Measurements from ENCODE around the gene HCAR2.
"Not testable (repeated sequence)": the region's sequence is repeated elsewhere in the genome, so short reads cannot be mapped to it uniquely, and the experiment has no call there.

DNA sequence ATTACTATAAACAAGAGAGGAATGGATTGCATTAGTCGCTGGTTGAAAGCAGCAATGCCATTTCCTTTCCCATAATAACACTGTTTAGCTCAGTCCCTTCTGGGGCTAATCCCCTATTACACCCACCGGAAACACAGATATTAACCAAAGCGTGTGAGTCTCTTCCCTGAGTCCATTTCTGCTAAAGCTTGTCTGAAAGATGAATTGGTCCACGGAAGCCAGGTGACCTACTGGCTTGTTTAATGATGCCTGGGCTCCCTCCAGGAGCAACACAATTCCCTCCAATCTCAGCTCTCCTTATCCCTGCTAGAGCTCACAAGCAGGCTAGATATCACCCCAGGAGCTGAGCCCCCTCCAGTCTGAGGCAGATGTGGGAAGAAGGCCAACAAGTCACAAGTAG lies 1.7 kb downstream of the HCAR2 start:
- TF ChIP-seq, protein P1, sequence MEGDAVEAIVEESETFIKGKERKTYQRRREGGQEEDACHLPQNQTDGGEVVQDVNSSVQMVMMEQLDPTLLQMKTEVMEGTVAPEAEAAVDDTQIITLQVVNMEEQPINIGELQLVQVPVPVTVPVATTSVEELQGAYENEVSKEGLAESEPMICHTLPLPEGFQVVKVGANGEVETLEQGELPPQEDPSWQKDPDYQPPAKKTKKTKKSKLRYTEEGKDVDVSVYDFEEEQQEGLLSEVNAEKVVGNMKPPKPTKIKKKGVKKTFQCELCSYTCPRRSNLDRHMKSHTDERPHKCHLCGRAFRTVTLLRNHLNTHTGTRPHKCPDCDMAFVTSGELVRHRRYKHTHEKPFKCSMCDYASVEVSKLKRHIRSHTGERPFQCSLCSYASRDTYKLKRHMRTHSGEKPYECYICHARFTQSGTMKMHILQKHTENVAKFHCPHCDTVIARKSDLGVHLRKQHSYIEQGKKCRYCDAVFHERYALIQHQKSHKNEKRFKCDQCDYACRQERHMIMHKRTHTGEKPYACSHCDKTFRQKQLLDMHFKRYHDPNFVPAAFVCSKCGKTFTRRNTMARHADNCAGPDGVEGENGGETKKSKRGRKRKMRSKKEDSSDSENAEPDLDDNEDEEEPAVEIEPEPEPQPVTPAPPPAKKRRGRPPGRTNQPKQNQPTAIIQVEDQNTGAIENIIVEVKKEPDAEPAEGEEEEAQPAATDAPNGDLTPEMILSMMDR (conservative IDR thresholded peaks at IDR 0.05; ENCODE audit: low read length): not testable (repeated sequence)
- TF ChIP-seq EZH2phosphoT487 (IDR thresholded peaks at IDR 0.05; ENCODE audit: borderline replicate concordance): not testable (repeated sequence)

All from Loucy (cell line).